B cell (primary cell): ENCODE results near the gene CERK.

Experiments used
- EZH2 ChIP-seq: IDR thresholded peaks from 2 replicates; pipeline ENCODE4 v1.6.1; 2012; ENCODE audit warnings: borderline replicate concordance, low read depth, mild to moderate bottlenecking, moderate library complexity, low read length; ENCODE audit not compliant: insufficient read depth, poor library complexity, severe bottlenecking
- TF ChIP-seq, protein P1 (sequence below): fragments of 200-600 bp; IDR thresholded peaks from one replicate; pipeline ENCODE4 v1.8.0; 2022; ENCODE audit warnings: antibody characterized with exemption, mild to moderate bottlenecking

DNA sequence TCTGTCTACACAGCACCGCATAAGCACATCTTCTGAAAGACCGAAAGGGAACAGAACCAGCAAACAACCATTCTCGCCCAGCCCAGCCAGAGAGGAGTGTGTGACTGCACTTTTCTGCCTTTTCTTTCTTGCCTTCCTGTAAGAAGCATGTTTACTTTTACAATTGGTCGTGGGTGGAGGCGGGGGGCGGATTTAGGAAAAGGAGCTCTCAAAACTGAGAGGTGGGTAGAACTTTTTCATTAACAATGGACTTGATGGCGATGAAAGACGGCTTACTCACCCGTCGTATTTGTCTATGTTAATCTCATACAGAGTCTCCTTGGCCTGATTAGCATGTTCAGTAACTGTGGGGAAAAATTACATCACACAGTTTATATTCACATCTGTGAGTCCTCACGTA is 27.2 kb downstream of the CERK start:
- TF ChIP-seq, protein P1, sequence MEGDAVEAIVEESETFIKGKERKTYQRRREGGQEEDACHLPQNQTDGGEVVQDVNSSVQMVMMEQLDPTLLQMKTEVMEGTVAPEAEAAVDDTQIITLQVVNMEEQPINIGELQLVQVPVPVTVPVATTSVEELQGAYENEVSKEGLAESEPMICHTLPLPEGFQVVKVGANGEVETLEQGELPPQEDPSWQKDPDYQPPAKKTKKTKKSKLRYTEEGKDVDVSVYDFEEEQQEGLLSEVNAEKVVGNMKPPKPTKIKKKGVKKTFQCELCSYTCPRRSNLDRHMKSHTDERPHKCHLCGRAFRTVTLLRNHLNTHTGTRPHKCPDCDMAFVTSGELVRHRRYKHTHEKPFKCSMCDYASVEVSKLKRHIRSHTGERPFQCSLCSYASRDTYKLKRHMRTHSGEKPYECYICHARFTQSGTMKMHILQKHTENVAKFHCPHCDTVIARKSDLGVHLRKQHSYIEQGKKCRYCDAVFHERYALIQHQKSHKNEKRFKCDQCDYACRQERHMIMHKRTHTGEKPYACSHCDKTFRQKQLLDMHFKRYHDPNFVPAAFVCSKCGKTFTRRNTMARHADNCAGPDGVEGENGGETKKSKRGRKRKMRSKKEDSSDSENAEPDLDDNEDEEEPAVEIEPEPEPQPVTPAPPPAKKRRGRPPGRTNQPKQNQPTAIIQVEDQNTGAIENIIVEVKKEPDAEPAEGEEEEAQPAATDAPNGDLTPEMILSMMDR = no peak
- no peak for TF ChIP-seq EZH2
